B cell (primary cell): Measurements from ENCODE around the gene CLECL1. TPM values are rescaled to one million over a fixed set of nuclear protein-coding genes. Genes with fewer than 3 reads are reported as not detected.
A peak's percentile ranks its signal among the peaks of the same experiment; 100 is the strongest.

Experiments used
- ATAC-seq: fragments of 200-7000 bp; cut with Tn5 transposase; one replicate; pipeline ENCODE4 v1.10.0; 2021; ENCODE audit warnings: low read depth, mild to moderate bottlenecking, moderate number of reproducible peaks, moderate library complexity
- CTCF ChIA-PET: fragments of 350-600 bp; sonication (Branson Sonifier 250); formaldehyde crosslinking; loops from one replicate; lab custom pipeline; 2021; ENCODE audit warnings: antibody characterized with exemption, inconsistent platforms; lab: Charles Lee
- POLR2A ChIA-PET: fragments of 350-600 bp; sonication (Branson Sonifier 250); formaldehyde crosslinking; loops from one replicate; lab custom pipeline; 2021; ENCODE audit warnings: antibody characterized with exemption; lab: Charles Lee
- DNase-seq: peaks from one replicate; pipeline ENCODE4 v3.0.0; 2013
- H2AFZ ChIP-seq: 2 replicates; pipeline ENCODE4 v1.6.1; 2012; ENCODE audit warnings: mild to moderate bottlenecking, low read depth, low read length; ENCODE audit not compliant: insufficient read depth, poor library complexity, severe bottlenecking
- H3K27ac ChIP-seq, 2 donors: 1 replicate in 1 of 2; 2 replicates in 1 of 2; pipeline ENCODE4 v1.5.1; 2012 to 2013; ENCODE audit warnings: low read length in 2 of 2, mild to moderate bottlenecking in 2 of 2, moderate library complexity in 1 of 2
- H3K27me3 ChIP-seq, 4 experiments: fragments of 200-600 bp in 1 of 4; sonication (generic) in 1 of 4; replicated peaks in 1 of 4; 1 replicate in 2 of 4; 2 replicates in 2 of 4; pipeline versions ENCODE4 v1.6.1 to v1.7.0; 2013 to 2016; ENCODE audit warnings: low read length in 3 of 4, mild to moderate bottlenecking in 2 of 4, mixed read lengths in 1 of 4, moderate library complexity in 1 of 4; ENCODE audit not compliant: insufficient read depth in 4 of 4, control insufficient read depth in 3 of 4; ENCODE audit errors: control extremely low read depth in 1 of 4
- H3K36me3 ChIP-seq, 2 experiments: replicated peaks in 1 of 2; 1 replicate in 1 of 2; 2 replicates in 1 of 2; pipeline versions ENCODE4 v1.6.1 to v1.7.1; 2013; ENCODE audit warnings: low read length in 1 of 2; ENCODE audit not compliant: insufficient read depth in 2 of 2, control insufficient read depth in 1 of 2; ENCODE audit errors: control extremely low read depth in 1 of 2, extremely low read depth in 1 of 2
- H3K4me1 ChIP-seq, 2 donors: fragments of 200-600 bp in 1 of 2; sonication (generic) in 1 of 2; 1 replicate in 1 of 2; 2 replicates in 1 of 2; pipeline versions ENCODE4 v1.5.1 to v1.6.1; 2013 to 2017; ENCODE audit warnings: low read length in 2 of 2; ENCODE audit not compliant: control insufficient read depth in 2 of 2, insufficient read depth in 2 of 2
- H3K4me2 ChIP-seq: replicated peaks from 2 replicates; pipeline ENCODE3; 2012; ENCODE audit warnings: mild to moderate bottlenecking, low read depth, low read length; ENCODE audit not compliant: poor library complexity, severe bottlenecking
- H3K4me3 ChIP-seq, 5 experiments: fragments of 200-600 bp in 1 of 5; sonication (generic) in 1 of 5; 1 replicate in 3 of 5; 2 replicates in 2 of 5; pipeline versions ENCODE4 v1.5.1 to v1.7.0; 2011 to 2016; ENCODE audit warnings: low read length in 4 of 5, mild to moderate bottlenecking in 4 of 5, low read depth in 2 of 5, control low read depth in 1 of 5, moderate library complexity in 1 of 5; ENCODE audit not compliant: insufficient read depth in 1 of 5; ENCODE audit errors: control extremely low read depth in 1 of 5, extremely low read depth in 1 of 5
- H3K79me2 ChIP-seq: fragments of 200-600 bp; sonication (generic); one replicate; pipeline ENCODE4 v1.6.0; 2016; ENCODE audit warnings: low read length; ENCODE audit not compliant: control insufficient read depth, insufficient read depth
- H3K9ac ChIP-seq: fragments of 200-600 bp; sonication (generic); 2 replicates; pipeline ENCODE4 v1.6.1; 2017; ENCODE audit warnings: mild to moderate bottlenecking, low read length, moderate library complexity
- H3K9me3 ChIP-seq, 3 donors: one replicate each; pipeline versions ENCODE4 v1.6.1 to v1.7.1; 2013; ENCODE audit warnings: low read length in 2 of 3; ENCODE audit not compliant: control insufficient read depth in 2 of 3, insufficient read depth in 1 of 3; ENCODE audit errors: control extremely low read depth in 1 of 3
- H4K20me1 ChIP-seq: 2 replicates; pipeline ENCODE4 v1.6.0; 2012; ENCODE audit warnings: mild to moderate bottlenecking, low read length; ENCODE audit not compliant: insufficient read depth, control insufficient read depth, poor library complexity, severe bottlenecking
- H3K27ac Mint-ChIP-seq: one replicate; pipeline ENCODE4 v1.8.0; 2021; ENCODE audit warnings: mixed read lengths
- H3K27me3 Mint-ChIP-seq: one replicate; pipeline ENCODE4 v1.8.0; 2021; ENCODE audit warnings: mixed read lengths
- H3K4me1 Mint-ChIP-seq: one replicate; pipeline ENCODE4 v1.8.0; 2021; ENCODE audit warnings: mixed read lengths
- H3K4me3 Mint-ChIP-seq: one replicate; pipeline ENCODE4 v1.8.0; 2021; ENCODE audit warnings: mixed read lengths
- H3K9me3 Mint-ChIP-seq: one replicate; pipeline ENCODE4 v1.8.0; 2022; ENCODE audit warnings: mixed read lengths; ENCODE audit not compliant: insufficient read depth
- EZH2 ChIP-seq: IDR thresholded peaks from 2 replicates; pipeline ENCODE4 v1.6.1; 2012; ENCODE audit warnings: borderline replicate concordance, low read depth, mild to moderate bottlenecking, moderate library complexity, low read length; ENCODE audit not compliant: insufficient read depth, poor library complexity, severe bottlenecking
- WGBS: methylation state at CpG from one replicate; pipeline ENCODE4 v1.1.5; 2013; ENCODE audit warnings: missing lambda C conversion rate; ENCODE audit not compliant: insufficient coverage; 5-methylcytosine and 5-hydroxymethylcytosine counted together
- intact Hi-C: fragments of 100-400 bp; cut with micrococcal nuclease; formaldehyde crosslinking; loops from one replicate; pipeline ENCODE4 v1.10.0; 2022
- polyA plus RNA-seq: library from polyadenylated mRNA; depleted of rRNA; stranded (reverse); fragments of >200 nt; gene quantifications from 2 replicates; pipeline ENCODE4 v1.2.3, GENCODE V29; 2012
- total RNA-seq, 2 donors: library from RNA; stranded (reverse); fragments of 120-200 nt in 1 of 2; gene quantifications; 1 replicate in 1 of 2; 2 replicates in 1 of 2; pipeline versions ENCODE4 v1.2.3 to v1.2.4, GENCODE V29; 2013 to 2022
- TF ChIP-seq, protein P1 (sequence below): fragments of 200-600 bp; IDR thresholded peaks from one replicate; pipeline ENCODE4 v1.8.0; 2022; ENCODE audit warnings: antibody characterized with exemption, mild to moderate bottlenecking

Gene CLECL1
- total and polyA plus RNA-seq, 2 donors (not counting 1 experiment from before 2014, with no cell fraction given): 30.7 to 51.4 TPM

DNA sequence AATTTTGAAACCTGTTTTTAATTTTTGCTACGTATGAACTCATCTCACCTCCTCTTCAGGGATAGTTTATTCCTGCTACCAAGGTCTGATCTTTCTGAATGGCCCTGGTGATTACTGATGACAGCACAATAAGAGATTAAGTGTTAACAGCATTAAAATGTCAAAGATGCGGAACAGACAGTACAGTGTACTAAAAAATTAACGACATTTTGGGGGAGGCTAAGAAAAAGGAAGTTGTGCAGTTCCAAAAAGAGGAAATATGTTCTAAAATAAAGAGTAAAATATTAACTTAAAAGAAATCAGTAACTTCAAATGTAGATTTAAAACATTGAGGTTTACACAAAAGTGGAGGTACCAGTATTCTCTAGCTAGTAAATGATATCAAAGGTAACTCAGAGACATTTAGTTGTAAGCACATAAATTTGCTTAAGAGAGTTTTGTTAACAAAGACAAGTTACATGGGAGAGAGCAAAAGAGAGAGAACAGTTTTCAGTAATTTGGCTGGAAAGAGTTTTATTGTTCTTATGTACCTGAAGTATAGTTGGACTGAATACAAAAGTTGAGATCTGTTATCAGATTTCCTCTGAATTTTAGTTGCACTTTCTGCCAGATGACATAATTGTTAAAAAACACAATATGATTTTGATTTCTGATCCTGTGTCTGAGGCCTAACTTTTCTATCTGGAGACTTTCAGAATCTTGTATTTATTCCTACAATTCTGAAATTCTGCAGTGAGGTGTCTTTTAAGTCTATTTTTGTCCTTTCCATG is 4.2 kb upstream of the CLECL1 start:
- TF ChIP-seq EZH2: no peak
- TF ChIP-seq, protein P1, sequence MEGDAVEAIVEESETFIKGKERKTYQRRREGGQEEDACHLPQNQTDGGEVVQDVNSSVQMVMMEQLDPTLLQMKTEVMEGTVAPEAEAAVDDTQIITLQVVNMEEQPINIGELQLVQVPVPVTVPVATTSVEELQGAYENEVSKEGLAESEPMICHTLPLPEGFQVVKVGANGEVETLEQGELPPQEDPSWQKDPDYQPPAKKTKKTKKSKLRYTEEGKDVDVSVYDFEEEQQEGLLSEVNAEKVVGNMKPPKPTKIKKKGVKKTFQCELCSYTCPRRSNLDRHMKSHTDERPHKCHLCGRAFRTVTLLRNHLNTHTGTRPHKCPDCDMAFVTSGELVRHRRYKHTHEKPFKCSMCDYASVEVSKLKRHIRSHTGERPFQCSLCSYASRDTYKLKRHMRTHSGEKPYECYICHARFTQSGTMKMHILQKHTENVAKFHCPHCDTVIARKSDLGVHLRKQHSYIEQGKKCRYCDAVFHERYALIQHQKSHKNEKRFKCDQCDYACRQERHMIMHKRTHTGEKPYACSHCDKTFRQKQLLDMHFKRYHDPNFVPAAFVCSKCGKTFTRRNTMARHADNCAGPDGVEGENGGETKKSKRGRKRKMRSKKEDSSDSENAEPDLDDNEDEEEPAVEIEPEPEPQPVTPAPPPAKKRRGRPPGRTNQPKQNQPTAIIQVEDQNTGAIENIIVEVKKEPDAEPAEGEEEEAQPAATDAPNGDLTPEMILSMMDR: no peak
- Mint-ChIP-seq H3K27ac (peak overlapping the region; percentile 89), H3K27me3 (no peaks in the 10 kb centered on the region), H3K9me3 (no peaks in the 10 kb centered on the region), H3K4me3 (peak overlapping the region; percentile 64), H3K4me1 (peaks cover 66% of the 10 kb centered on the region)
- H3K4me1 ChIP-seq: peaks cover 71 to 75% of the 10 kb centered on the region in 2 donors
- ChIA-PET POLR2A (no interaction called here), CTCF (interaction anchor here (0.8 to 2.3 kb wide), 3 partner anchors 13 to 53 kb away, joined by 3 to 9 read pairs (median 3); no protein-coding TSS in a partner anchor)
- H3K4me3 ChIP-seq: peak overlapping the region in 1 of 5 experiments; percentile 26
- no peaks in the 10 kb centered on the region for H3K27me3 ChIP-seq
- H3K4me2 ChIP-seq: peak overlapping the region; percentile 52
- H2AFZ ChIP-seq: peak overlapping the region; percentile 41
- H4K20me1 ChIP-seq: no peaks in the 10 kb centered on the region
- peaks cover 0 to 12% (median 0%) of the 10 kb centered on the region in 3 donors for H3K9me3 ChIP-seq
- intact Hi-C loops: loop anchor here (1.0 to 2.0 kb wide), 3 partner anchors 16 to 89 kb away; no protein-coding TSS in a partner anchor
- peak overlapping the region; percentile 25 for H3K9ac ChIP-seq
- H3K27ac ChIP-seq: peak overlapping the region; percentile 73 to 80
- no CpG with 5 or more reads among the region's 3 CpGs for WGBS
- ATAC-seq (peak; percentile 38), DNase-seq (peak; percentile 73)
- H3K36me3 ChIP-seq: no peaks in the 10 kb centered on the region
- peaks cover 14% of the 10 kb centered on the region for H3K79me2 ChIP-seq

DNA sequence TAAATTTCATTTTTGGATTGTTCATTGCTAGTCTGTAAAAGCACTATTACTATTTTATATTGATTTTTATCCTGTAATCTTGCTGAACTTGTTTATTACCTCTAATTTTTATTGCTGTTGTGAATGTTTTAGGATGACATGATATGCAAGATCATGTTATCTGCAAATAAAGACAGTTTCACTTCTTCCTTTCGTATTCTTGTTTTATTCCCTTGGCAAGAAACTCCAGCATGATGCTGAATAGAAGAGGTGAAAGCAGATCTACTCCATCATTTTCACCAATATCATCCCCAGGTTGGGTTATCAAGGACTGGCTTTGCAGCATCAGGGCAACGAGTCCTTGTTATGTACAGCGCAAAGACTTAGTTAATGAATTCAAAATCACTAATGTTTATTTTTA is 2.7 kb upstream of the CLECL1 start:
- DNase-seq: peak; percentile 53
- Histone ChIP-seq H3K27me3 (no peaks in the 10 kb centered on the region), H3K4me1 (peaks cover 68 to 77% of the 10 kb centered on the region in 2 donors), H2AFZ (no peak overlapping the region), H3K36me3 (no peaks in the 10 kb centered on the region), H3K27ac (no peak overlapping the region), H3K79me2 (peaks cover 23% of the 10 kb centered on the region), H3K4me2 (peak overlapping the region; percentile 38), H4K20me1 (no peaks in the 10 kb centered on the region), H3K9me3 (peaks cover 0 to 12% (median 0%) of the 10 kb centered on the region in 3 donors), H3K4me3 (no peak overlapping the region), H3K9ac (no peak overlapping the region)
- peak overlapping the region; percentile 66 for H3K27ac Mint-ChIP-seq
- ATAC-seq: no peak
- peak overlapping the region; percentile 53 for H3K4me3 Mint-ChIP-seq
- WGBS: no CpG with 5 or more reads among the region's 3 CpGs
- TF ChIP-seq, protein P1: no peak
- no peak for TF ChIP-seq EZH2
- POLR2A ChIA-PET: interaction anchor here (0.7 kb wide), 1 partner anchor 87 kb away, joined by 3 read pairs; no protein-coding TSS in a partner anchor
- H3K9me3 Mint-ChIP-seq: no peaks in the 10 kb centered on the region
- intact Hi-C loops: no loop called here
- peaks cover 68% of the 10 kb centered on the region for H3K4me1 Mint-ChIP-seq
- CTCF ChIA-PET: interaction anchor here (1.5 kb wide), 1 partner anchor 100 kb away, joined by 3 read pairs; no protein-coding TSS in a partner anchor
- H3K27me3 Mint-ChIP-seq: no peaks in the 10 kb centered on the region
